Smooth muscle cell (in vitro differentiated cells): ENCODE measurements around the gene USP35. TPM values are rescaled to one million over a fixed set of nuclear protein-coding genes. Genes with fewer than 3 reads are reported as not detected.

Experiments used
- DNase-seq: peaks from one replicate; lab custom pipeline; 2025; ENCODE audit not compliant: unreplicated experiment; lab: John Stamatoyannopoulos, UW
- H2AFZ ChIP-seq: fragments of 200-600 bp; sonication (generic); 2 replicates; pipeline ENCODE4 v1.6.0; 2016; ENCODE audit warnings: antibody characterized with exemption, low read depth, mild to moderate bottlenecking
- H3F3A ChIP-seq: fragments of 200-600 bp; sonication (generic); 2 replicates; pipeline ENCODE4 v1.6.0; 2017; ENCODE audit warnings: antibody characterized with exemption, low read depth
- H3K27ac ChIP-seq: fragments of 200-600 bp; sonication (generic); 2 replicates; pipeline ENCODE4 v1.5.1; 2016; ENCODE audit warnings: low read depth, mild to moderate bottlenecking
- H3K27me3 ChIP-seq: fragments of 200-600 bp; sonication (generic); 2 replicates; pipeline ENCODE4 v1.6.1; 2016; ENCODE audit warnings: low read depth, mild to moderate bottlenecking
- H3K36me3 ChIP-seq: fragments of 200-600 bp; sonication (generic); 2 replicates; pipeline ENCODE4 v1.5.1; 2016; ENCODE audit warnings: low read depth
- H3K4me1 ChIP-seq: fragments of 200-600 bp; sonication (generic); 2 replicates; pipeline ENCODE4 v1.5.1; 2016; ENCODE audit warnings: low read depth
- H3K4me2 ChIP-seq: fragments of 200-600 bp; sonication (generic); 2 replicates; pipeline ENCODE4 v1.6.0; 2016; ENCODE audit warnings: mild to moderate bottlenecking
- H3K4me3 ChIP-seq: fragments of 200-600 bp; sonication (generic); 2 replicates; pipeline ENCODE4 v1.5.1; 2016; ENCODE audit warnings: mild to moderate bottlenecking
- H3K79me2 ChIP-seq: fragments of 200-600 bp; sonication (generic); 2 replicates; pipeline ENCODE4 v1.6.0; 2016; ENCODE audit warnings: low read depth, mild to moderate bottlenecking
- H3K9ac ChIP-seq: fragments of 200-600 bp; sonication (generic); 2 replicates; pipeline ENCODE4 v1.6.0; 2016; ENCODE audit warnings: low read depth
- H3K9me3 ChIP-seq: fragments of 200-600 bp; sonication (generic); replicated peaks from 2 replicates; pipeline ENCODE4 v1.5.1; 2016; ENCODE audit warnings: low read depth
- H4K20me1 ChIP-seq: fragments of 200-600 bp; sonication (generic); 2 replicates; pipeline ENCODE4 v1.6.0; 2016; ENCODE audit warnings: low read depth
- CTCF ChIP-seq: fragments of 200-600 bp; sonication (generic); IDR thresholded peaks from 2 replicates; pipeline ENCODE4 v1.5.1; 2017; ENCODE audit warnings: borderline replicate concordance, mild to moderate bottlenecking, antibody characterized with exemption; ENCODE audit not compliant: insufficient read depth, poor library complexity, severe bottlenecking
- WGBS: methylation state at CpG from one replicate; pipeline ENCODE4 v1.1.7; 2016; ENCODE audit warnings: low lambda C conversion rate; 5-methylcytosine and 5-hydroxymethylcytosine counted together
- polyA plus RNA-seq: library from polyadenylated mRNA; unstranded; fragments of >200 nt; fragmentation: Nextera tagmentation; extraction: Ambion mirVana; gene quantifications from 2 replicates; pipeline ENCODE4 v1.2.1, GENCODE V29; 2016
- total RNA-seq: library from RNA; depleted of rRNA; stranded (reverse); fragments of >200 nt; gene quantifications from 2 replicates; pipeline ENCODE4 v1.2.3, GENCODE V29; 2014

USP35 gene
- total and polyA plus RNA-seq, 2 experiments from 2014 or later: 4.5 to 9.5 TPM

- no peaks in the 10 kb centered on the region for H3K9me3 ChIP-seq
- peaks cover 2% of the 10 kb centered on the region for H3K4me1 ChIP-seq
- no peak overlapping the region for H3K4me3 ChIP-seq
- no peak for TF ChIP-seq CTCF
- no peak overlapping the region for H2AFZ ChIP-seq
- no peak overlapping the region for H3K27ac ChIP-seq
- WGBS: 91% methylated on average over 8 of the region's 8 CpGs
- DNase-seq: no peak
- H3K9ac ChIP-seq: no peak overlapping the region
- no peak overlapping the region for H3K4me2 ChIP-seq
- no peaks in the 10 kb centered on the region for H3K36me3 ChIP-seq
- no peaks in the 10 kb centered on the region for H3K27me3 ChIP-seq
- H3K79me2 ChIP-seq: peaks cover 22% of the 10 kb centered on the region
- no peaks in the 10 kb centered on the region for H3F3A ChIP-seq
- peaks cover 88% of the 10 kb centered on the region for H4K20me1 ChIP-seq
These were observed 9.1 kb downstream of the USP35 start for GRCh38 chr11:78197816-78198215.

GRCh38 chr11:78199015-78199652, 10.4 kb downstream of the USP35 start:
- H3K27me3 ChIP-seq: no peaks in the 10 kb centered on the region
- H4K20me1 ChIP-seq: peaks cover 75% of the 10 kb centered on the region
- WGBS: 98% methylated on average over 6 of the region's 6 CpGs

GRCh38 chr11:78199653-78200015, 10.9 kb downstream of the USP35 start:
- Histone ChIP-seq H2AFZ (no peak overlapping the region), H3K9ac (no peak overlapping the region), H3K9me3 (no peaks in the 10 kb centered on the region), H3K79me2 (peaks cover 13% of the 10 kb centered on the region), H3K36me3 (no peaks in the 10 kb centered on the region), H3K27ac (no peak overlapping the region), H3K4me3 (no peak overlapping the region), H3K4me1 (peaks cover 2% of the 10 kb centered on the region), H3F3A (no peaks in the 10 kb centered on the region), H3K4me2 (no peak overlapping the region), H4K20me1 (peaks cover 74% of the 10 kb centered on the region), H3K27me3 (no peaks in the 10 kb centered on the region)
- no peak for TF ChIP-seq CTCF
- 97% methylated on average over 5 of the region's 5 CpGs for WGBS
- DNase-seq: no peak

More at GRCh38 chr11:78199015-78199652, 10.4 kb downstream of the USP35 start:
- H3F3A ChIP-seq: no peaks in the 10 kb centered on the region
- no peak overlapping the region for H3K4me3 ChIP-seq
- H3K4me1 ChIP-seq: peaks cover 2% of the 10 kb centered on the region
- H3K4me2 ChIP-seq: no peak overlapping the region
- no peak overlapping the region for H3K27ac ChIP-seq
- DNase-seq: no peak
- peaks cover 13% of the 10 kb centered on the region for H3K79me2 ChIP-seq
- no peak overlapping the region for H2AFZ ChIP-seq
- H3K36me3 ChIP-seq: no peaks in the 10 kb centered on the region
- no peak for TF ChIP-seq CTCF
- no peak overlapping the region for H3K9ac ChIP-seq
- H3K9me3 ChIP-seq: no peaks in the 10 kb centered on the region

GRCh38 chr11:78200061-78200460, 11.3 kb downstream of the USP35 start:
- no peak overlapping the region for H3K9ac ChIP-seq
- no peaks in the 10 kb centered on the region for H3F3A ChIP-seq
- H3K27me3 ChIP-seq: no peaks in the 10 kb centered on the region
- H3K4me2 ChIP-seq: no peak overlapping the region
- no peak overlapping the region for H3K27ac ChIP-seq
- peaks cover 73% of the 10 kb centered on the region for H4K20me1 ChIP-seq
- H3K79me2 ChIP-seq: peaks cover 8% of the 10 kb centered on the region
- TF ChIP-seq CTCF: no peak
- H3K4me1 ChIP-seq: no peaks in the 10 kb centered on the region
- 96% methylated on average over 4 of the region's 4 CpGs for WGBS
- no peak overlapping the region for H2AFZ ChIP-seq
- H3K9me3 ChIP-seq: no peaks in the 10 kb centered on the region
- no peaks in the 10 kb centered on the region for H3K36me3 ChIP-seq
- H3K4me3 ChIP-seq: no peak overlapping the region
- DNase-seq: no peak
